NOMO-1 (cell line): ENCODE measurements around the gene THSD7B.

Experiments
- DNase-seq, 2 experiments: peaks; one replicate each; lab custom pipeline; 2025; ENCODE audit not compliant: unreplicated experiment in 2 of 2; lab: John Stamatoyannopoulos, UW

THSD7B gene

GRCh38 chr2:136798766-136799165, 33.4 kb downstream of the THSD7B start:
- DNase-seq: no peak

DNA sequence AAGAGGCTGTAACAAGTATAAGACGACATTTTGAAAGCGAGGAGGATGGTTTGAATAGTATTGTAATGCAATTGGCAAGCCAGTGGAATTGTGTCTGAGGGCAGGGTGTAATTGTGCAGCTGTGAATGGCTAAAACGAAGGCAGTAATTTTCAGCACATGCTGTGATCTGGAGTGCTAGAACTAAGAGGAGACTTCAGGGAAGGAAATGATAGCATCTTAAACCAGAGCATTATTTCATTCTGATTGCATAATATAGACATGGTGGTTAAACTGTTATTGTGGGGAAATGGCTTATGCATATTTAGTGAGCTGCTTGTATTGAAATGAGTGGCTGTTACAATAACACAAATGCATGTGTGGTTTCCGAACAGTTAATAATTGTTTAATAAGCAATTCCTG, 36.3 kb downstream of the THSD7B start:
- peak; percentile 23 to 65 for DNase-seq

GRCh38 chr2:136809998-136810397, 44.7 kb downstream of the THSD7B start:
- DNase-seq: no peak

GRCh38 chr2:136818839-136819238, 53.5 kb downstream of the THSD7B start:
- DNase-seq: no peak

DNA sequence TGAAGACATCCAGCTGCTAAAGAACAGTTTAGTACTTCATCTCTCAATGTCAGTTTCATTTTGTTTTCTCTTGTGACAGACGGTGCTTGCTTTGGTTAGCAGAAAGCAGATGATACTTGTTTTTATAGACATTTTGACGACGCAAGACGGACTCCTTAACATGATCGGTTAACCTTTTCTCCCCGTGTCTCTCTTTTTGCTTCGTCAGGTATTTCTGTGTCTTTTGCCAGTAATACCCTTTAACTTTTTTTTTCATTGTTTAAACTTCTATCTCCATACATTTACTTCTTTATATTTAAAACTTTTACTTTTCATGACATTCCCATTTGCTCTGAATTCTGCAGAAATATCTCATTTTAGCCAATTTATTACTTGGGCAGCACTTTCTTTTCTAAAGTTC, 57.9 kb downstream of the THSD7B start:
- DNase-seq: no peak

GRCh38 chr2:136828162-136828561, 62.8 kb downstream of the THSD7B start:
- DNase-seq: no peak

DNA sequence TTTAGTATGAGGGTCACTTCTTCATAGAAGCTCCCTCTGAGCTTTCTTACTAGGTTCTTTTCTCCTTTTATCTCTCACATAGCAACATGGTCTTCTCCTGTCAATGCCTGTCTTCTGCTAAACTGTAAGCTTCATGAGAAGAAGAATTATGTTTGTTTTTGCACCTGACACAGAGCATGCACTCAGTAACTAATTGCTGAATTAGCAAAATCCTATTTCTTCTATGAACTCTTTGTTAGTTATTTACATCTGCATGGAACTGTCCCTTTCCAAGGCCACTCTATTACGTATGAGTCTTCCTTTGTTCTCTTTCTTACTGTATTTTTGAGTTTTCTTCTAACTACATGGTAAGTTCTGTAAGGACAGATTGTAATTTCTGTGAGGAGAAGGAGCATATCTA, 63.4 kb downstream of the THSD7B start:
- no peak for DNase-seq

- no peak for DNase-seq
Observed at GRCh38 chr2:136844546-136844945, 79.2 kb downstream of the THSD7B start.

DNA sequence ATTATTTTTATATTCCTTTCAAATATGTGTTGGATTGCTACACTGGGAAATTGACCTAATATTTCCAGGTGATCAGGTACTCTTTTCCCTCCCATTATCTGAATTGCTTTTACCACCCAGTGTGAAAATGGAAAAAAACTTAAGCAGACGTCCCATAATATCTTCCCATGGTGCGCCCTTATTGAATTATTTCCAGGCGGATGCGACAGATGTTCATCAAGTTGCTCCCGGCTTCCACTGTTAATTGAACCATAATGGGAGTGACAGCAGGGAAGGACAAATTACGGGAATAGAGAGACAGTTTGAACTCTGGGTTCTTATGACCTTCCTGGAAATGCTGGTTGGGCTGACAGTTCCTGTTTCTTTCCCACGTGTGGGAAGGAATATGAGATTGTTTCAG, 93.3 kb downstream of the THSD7B start:
- no peak for DNase-seq

- DNase-seq: no peak
Observed at GRCh38 chr2:136860443-136860958, 95.2 kb downstream of the THSD7B start.

- no peak for DNase-seq
Observed at GRCh38 chr2:136863468-136863867, 98.1 kb downstream of the THSD7B start.

- no peak for DNase-seq
Observed at GRCh38 chr2:136863874-136864273, 98.5 kb downstream of the THSD7B start.

GRCh38 chr2:136871424-136871823, 106.1 kb downstream of the THSD7B start:
- DNase-seq: no peak

GRCh38 chr2:136874258-136874657, 108.9 kb downstream of the THSD7B start:
- DNase-seq: no peak

GRCh38 chr2:136891100-136891499, 125.8 kb downstream of the THSD7B start:
- DNase-seq: no peak

GRCh38 chr2:136894007-136894634, 128.8 kb downstream of the THSD7B start:
- no peak for DNase-seq

DNA sequence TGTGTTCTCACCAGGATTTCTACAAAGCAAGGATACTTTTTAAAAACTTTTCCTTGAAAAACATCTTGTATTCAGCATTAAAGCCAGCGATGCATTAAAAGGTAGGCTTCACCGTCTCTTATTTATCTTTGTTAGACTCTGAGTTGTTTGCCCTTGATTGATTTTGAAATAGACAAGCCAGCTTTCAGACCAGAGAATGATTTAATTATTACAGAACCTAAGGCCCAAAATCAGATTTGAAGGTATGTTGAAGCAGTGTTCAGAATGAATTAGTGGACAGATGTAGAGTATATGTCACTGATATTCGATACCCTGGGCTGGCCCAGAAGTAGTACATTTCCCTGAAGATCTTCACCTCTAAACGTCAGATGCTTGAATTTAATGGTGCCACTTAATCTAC, 136.4 kb downstream of the THSD7B start:
- no peak for DNase-seq

DNA sequence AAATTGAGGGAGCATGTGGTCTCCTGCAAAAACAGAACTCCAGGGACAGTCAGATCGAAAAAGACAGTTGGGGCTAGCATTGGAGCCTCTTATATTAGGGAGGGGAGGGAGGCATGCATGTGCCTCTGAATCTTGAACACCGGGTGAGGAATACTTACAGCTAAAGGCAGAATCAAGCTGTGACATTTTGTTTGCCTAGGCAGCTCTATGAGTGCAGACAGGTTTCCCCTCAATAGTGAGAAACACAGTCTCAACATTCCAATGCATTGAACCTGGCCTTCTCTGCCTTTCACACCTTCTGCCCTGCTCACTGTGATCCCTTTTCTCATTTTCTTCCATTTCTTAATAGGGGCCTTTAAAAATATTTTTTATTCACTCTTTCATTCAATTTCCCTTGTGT, 140.4 kb downstream of the THSD7B start:
- no peak for DNase-seq

GRCh38 chr2:136909777-136910176, 144.4 kb downstream of the THSD7B start:
- DNase-seq: no peak

DNA sequence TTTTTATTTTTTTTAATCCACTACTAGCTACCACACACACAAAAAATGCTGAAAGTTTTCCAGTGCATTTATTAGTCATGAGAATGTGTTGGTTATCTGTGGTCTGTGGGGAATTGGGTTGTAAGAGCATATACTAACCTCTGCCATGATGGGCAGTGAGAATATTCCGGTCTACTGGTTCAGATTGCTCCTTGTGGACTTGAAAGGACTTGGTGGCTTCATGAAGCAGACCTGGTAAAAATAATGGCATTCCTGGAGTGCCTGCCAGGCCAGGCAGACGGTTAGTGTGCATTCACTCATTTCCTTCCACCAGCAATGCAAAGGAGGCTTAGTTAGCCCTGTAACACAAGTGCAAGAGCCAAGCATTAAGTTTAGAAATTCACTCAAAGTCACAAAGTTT, 150.8 kb downstream of the THSD7B start:
- DNase-seq: no peak

DNA sequence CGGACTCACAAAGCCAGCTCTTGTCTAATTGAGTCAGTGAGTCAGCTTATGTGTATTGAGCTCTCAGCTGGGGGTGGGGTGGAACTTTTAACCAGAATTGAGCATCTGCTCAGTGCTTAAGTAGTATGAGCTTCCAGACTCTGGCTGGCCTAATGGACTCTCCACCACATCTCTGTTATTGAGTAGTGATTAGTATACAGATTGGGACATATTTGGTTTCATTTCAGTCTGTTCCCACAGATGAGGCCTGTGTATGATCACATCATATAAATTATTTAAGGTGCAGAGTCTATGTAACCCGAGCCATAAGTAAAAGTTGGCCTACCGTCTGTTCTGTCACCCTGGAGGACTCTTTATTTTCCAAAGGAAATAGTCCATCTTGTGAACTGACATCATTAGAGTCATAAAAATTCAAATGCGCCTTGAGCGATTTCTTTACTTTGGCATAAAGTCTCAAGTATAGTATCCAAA, 152.1 kb downstream of the THSD7B start:
- DNase-seq: no peak

DNA sequence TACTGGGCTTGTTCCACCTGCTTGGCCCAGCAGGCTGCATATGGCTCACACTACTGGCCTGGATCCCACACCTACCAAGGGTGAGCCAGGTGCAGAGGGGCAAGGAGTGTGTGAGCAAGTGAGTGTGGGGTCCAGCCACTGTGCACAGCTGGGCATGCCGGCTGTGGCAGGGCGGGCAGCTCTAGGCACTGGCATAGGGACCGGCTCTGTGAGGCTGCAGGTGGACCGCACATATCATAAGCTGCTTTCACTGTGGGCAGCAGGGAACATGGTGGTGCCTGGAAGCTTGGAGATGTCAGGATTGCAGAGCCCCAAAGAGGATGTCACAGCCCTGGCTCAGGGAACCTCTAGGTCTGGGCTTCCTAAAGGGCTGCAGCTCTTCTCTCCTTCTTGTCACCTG, 154.3 kb downstream of the THSD7B start:
- no peak for DNase-seq
